Activated gamma-delta T cell treated with Interleukin-2 at 50 U/mL for 16 hours (primary cell): ENCODE measurements around the gene INPP5A.

Experiments used
- DNase-seq: peaks from one replicate; pipeline ENCODE4 v3.0.0-alpha.2; 2020

INPP5A gene

DNA sequence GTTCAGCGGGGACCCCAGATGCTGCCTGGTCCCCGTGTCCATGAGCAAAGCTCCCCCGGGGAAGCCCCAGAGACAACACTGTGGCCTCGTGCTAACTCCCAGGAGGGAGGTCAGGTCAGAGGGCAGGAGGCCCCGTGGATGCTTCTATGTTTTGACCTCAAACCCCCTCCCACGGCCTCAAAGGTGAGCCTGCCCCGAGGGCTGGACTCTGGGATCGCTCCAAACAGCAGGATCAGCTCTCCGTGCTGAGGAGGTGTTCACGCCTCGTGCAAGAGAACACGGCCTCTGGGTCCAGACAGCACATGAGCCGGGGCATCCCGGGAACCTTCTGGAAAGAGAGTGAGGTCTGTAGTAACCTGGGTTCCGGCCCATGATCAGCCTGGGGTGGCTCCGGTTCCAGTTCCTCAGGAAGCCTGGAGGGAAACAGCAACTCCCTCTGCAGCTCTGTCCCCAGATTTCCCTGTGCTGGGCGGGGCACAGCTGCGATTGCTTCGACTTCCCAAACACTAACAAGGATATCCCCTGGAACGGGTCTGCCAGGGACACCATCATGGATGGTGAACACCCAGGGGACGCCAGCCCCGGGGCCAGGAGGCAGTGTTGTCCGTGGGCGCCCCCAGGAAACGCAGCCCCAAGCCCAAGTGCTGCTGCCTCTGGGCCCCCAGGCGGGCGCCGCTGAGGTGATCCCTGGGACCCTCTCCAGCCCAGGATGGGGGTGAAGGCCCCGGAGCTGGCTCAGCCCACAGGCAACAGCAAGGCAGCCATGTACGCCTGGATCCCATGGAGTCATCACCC is 18.0 kb upstream of the INPP5A start:
- no peak for DNase-seq

DNA sequence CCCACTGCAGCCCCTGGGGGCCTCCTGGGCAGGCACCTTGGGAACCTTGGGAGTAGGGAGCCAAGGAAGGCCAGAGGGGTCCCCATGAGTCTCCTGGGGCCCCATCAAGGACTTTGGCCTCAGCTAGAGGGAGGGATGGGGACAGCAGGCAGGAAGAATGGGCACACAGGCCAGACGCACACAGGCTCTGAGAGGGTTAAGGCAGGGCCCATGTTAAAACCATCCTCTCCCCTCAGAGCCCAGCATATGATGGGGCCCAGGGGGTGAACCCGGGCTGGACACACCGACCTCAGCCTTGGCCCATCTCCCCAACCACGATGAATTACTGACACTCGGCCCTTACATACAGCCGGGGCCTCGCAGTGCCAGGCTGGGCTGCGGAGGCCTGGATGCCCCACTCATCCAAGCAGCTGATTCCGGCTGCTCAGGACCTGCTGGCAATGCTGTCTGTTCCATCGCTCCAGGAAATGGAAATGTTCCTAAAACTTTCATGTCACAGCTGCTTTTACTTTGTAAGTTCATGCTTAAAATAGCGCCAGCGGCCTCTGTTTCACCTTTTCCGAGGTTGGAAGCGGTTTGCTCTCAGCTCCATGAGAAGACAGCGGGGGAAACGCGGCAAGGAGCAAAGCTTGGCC is 17.3 kb upstream of the INPP5A start:
- peak; percentile 1 for DNase-seq

DNA sequence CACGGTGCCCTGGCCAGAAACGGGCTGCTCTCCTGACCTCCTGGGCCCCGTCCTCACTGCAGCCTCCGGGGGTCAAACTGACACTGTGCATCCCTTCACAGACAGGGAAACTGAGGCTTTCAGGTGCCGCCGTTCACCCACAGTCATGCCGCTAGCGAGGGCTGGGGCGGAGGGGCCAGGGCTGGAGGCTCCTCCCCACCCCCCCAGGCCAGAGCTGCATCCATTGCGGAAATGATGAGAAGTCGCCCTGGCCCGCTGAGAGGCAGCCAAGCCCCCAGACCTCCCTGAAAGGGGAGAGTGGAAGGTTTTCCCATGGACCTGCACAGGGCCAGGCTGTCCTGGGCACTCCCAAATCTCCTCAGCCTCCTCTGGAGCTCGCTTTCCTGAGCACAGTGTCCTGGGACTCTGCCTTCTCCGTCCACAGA is 16.5 kb upstream of the INPP5A start:
- DNase-seq, result peak; percentile 2

DNA sequence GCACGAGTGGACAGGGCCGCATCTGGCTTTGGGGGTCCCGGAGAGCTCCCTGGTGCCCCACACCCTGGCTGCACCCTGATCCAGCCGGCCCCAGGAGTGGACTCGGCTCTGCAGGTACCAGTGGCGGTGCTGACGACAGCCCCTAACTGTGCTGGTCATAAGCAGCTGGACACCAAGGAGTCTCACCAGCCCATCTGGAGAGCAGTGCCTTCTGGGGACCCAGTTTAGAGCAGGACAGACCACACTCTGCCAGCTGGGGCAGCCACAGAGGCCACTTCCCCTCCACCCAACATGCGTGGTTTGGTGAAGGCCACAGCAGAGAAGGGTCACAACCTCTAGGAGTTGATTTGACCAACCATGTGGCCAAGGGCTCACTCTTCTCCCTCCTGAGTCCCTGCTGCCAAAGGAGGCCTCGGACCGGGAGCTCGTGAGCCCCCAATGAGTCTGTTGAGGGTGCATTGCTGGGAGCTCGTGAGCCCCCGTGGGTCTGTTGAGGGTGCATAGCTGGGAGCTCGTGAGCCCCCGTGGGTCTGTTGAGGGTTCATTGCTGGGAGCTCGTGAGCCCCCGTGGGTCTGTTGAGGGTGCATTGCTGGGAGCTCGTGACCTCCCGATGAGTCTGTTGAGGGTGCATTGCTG is 16.0 kb upstream of the INPP5A start:
- peak; percentile 3 for DNase-seq

DNA sequence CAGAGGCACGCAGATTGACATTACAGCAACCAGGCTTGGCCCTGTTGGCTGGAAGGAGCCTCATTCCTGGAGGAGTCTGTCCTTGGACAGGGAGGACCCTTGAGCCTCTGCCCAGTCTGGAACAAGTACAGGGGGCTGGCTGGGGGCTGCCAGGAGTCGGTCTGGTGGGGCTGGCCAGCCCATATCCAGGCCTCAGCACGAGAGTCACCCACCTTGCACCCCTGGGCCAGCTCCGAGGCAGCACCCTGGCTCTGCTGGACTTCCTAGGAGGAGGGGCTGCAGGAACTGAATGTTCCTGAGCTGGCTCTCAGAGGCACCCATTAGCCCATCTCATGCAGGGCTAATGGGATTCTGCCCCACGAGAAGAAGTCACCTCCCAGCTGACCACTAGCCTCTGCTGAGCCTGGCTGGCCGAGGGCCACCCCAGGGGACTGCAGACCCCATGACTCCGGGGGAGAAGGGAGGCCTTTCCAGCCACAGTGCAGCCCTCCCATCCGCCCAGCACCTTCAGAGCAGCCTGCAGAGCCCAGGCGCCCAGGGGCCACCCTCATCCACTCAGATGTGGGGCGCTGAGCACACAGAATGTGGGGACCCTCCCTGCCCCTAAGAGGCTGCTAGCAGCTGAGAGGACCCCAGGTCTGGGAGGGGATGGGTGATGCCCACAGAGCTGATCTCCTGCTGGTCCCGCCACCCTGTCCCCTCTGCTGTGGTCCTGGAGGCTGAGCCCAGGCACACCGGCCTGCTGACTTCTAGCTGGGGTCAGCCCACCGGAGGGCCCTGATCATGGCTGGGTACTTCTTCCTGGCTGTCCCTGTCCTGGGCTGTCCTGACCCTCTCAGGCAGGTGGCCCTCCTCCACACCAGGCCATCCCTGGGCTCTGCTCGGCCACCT is 14.8 kb upstream of the INPP5A start:
- DNase-seq, result peak; percentile 2

DNA sequence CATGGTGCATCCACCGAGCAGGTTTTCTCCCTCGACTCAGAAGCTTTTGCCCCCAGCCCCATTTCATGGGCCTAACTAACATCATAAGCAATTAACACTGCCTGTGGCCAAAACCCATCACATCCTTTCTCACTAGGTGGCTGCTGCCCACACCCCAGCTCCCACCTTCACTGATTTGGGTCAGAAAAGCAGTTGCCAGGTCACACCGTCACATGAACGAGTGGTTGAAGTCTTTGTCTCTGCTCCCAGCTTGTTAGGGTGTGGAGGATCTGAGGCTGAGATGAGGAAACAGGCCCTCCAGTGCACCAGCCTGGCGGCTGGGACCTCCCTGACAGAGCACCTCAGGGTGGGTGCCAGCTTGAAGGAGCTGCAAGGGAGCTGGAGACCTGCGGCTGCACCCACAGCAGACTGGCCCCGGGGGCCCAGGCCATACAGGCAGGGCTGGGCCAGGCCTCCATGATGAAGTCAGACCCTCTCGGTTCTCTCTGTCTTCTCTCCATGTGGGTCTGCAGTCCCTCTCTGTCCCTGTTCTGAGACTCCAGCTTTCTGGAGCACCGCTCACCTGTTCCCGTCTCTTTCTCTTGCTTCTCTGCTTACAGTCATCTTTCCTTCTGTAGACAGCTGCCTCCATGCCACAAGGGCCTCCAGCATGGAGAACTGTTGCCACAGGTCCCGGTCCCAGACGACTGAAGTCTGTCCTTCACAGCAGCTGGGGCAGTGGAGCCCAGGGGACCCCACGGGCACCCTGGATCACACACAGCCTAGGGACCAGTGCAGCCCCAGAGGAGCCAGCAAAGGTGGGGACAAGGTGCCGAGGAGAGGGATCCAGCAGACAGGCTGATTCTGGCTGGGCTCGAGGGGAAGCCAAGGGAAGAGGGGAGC is 13.8 kb upstream of the INPP5A start:
- no peak for DNase-seq

DNA sequence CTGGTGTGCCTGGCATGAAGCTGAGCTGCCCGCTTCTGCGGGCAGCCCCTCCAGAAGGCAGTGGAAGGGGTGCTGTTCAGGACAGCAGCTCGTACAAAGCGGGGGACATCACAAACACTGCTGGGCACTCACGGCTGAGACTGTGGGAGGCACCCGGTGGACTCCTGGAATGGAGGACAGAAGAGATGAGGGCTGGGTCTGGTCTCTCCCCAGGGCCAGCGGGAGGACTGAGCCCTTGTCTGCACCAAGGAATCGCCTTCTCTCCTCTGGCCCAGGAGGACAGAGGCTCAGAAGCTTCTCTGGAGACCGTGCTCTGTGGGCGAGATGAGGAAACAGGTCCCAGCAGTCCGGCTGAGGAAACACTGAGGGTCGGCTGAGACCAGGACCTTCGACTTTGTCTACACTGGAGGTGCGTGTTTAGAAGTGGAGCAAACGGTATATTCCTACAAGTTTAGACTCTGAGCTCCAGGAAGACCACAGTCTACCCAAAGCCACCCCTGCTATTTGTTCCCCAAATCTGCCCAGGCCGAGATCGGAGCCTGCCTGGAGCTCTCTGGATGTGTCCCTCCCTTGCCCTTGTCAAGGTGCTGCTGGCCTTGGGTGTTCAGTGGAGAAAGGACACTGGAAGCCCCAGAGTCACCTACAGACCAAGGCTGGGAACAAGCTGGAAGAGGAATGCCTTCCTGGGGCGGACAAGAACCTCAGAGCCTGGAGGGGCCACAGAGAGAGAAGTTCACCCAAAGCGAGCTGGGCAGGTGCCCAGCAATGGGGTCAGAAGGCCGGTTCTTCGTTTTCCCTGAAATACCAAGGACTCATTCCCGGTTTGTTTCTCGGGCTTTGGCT is 12.9 kb upstream of the INPP5A start:
- DNase-seq, result peak; percentile 1

DNA sequence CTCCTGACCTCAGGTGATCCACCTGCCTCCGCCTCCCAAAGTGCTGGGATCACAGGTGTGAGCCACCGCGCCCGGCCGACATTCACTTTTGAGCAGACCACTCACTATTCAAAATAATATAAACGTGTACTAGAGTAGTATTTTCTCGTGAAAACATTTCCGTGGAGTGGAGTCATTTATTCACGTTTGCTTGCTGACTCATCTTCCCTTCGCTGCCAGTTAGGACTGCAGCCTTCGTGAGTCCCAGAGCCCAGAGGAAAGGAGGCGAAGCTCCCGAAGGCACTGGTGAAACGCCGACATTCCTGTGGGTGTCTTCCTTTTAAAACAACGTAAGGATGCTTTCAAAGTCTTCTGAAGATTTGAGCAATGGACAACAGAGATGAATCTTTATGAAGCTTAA is 10.9 kb upstream of the INPP5A start:
- DNase-seq, result no peak

DNA sequence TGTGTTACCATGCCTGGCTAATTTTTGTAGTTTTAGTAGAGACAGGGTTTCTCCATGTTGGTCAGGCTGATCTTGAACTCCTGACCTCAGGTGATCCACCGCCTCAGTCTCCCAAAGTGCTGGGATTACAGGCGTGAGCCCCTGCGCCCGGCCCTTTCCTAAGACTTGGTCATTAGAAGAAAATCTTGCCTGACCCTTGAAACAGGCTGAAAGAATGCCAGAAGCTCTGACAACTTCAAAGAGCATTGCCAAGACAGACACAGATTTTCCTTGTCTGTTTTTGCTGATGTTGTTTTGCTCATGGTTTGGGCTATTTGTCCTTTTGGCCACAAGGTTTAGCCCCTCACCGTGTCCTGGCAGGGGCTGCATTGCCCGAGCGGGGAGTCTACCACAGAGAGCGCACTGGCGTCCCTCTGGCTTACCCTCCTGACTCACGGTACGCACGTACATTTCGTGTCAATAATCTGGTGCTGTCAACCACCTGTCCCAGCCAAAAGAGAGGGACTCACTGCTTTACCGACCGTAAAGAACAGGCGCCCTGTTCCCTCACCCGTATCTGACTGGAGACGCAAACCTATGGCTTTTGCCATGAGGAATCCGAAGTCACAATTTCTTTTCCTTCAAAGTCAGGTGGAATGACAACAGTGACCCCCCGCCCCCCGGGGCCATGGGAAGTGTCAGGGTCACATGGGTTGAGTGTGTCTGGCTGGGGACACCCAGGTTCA is 10.1 kb upstream of the INPP5A start:
- DNase-seq, result peak; percentile 2

DNA sequence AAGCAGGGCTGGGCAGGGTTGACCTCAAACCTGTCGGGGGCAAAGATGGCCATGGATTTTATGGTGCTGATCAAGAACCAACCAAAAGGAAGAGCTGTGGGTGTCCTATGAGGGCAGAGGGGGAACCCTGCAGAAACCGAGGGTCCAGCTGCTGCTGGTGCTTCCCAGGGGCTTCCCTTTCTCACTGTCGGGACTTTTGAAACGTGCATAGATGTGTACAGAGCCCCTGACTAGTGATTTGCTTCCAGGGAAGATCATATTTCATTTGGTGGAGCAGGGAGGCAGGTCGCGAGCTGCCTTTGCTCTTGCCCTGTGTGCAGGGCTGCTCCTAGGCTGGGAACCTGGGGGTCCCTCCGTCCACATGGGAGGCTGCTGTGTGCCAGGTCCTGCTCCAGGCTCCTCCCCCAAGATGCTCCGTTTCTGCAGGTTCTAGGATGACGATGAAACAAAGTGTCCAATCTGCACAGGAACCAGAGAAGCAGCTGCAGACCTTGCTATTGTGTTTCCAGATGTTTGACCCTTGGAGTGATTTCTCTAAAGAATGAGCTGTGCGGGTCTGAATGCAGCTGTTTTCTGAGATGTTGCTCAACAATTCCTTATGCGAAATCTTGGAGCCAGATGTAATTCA is 9.4 kb upstream of the INPP5A start:
- DNase-seq, result peak; percentile 0

DNA sequence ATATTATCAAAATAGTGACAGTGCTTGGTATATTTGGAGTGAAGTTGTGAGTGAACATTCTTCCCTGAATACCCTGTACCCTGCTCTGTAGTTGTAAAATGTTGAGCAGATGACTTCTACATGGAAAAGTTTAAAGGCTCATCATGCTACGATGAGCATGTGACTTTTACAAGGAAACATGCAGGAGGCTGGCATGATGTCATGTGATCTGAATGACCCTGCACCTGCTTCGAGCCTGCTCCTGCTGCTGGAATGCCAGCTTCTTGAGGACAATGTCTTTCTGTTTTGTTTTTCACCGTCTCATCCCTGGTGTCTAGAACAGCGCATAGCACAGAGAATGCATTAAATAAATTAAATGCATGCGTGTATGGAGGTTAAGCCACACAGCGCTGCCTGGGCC is 5.4 kb upstream of the INPP5A start:
- DNase-seq, result no peak

DNA sequence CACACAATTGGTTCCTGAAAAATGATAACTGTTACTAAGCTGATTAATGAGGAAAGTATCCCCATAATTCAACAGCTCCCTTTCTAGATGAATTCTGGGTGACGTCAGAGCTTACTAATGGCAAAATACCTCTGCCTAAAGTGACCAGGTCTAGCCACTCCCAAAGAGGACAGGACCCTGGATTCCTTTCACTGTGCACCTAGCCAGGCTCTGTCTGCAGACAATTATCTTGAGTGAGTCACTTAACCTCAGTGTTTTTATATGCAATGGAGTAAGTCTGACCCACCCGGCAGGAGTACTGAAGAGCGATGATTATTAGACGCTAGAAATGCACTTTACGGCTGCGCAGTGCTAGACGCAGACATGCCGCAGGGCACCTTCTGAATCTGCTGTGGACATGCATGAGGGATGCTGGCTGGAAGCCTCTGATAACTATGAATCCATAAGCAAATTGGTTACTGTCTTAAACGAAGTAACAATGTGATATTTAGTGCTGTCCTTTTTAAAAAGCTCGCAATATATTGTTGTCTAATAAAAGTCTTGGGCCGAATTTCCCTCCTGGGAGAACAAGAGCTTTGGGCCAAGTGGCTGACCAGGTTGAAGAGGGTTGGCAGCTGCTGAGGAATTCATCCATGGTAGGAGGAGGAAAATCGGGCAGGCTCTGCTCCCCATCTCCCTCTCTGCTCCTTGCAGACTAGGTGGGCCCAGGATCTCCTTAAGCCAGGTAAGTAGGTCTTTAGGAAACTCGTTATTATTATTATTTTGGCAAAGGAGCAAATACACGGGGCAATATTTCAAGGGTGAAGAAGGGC is 4.6 kb upstream of the INPP5A start:
- DNase-seq, result peak; percentile 1

DNA sequence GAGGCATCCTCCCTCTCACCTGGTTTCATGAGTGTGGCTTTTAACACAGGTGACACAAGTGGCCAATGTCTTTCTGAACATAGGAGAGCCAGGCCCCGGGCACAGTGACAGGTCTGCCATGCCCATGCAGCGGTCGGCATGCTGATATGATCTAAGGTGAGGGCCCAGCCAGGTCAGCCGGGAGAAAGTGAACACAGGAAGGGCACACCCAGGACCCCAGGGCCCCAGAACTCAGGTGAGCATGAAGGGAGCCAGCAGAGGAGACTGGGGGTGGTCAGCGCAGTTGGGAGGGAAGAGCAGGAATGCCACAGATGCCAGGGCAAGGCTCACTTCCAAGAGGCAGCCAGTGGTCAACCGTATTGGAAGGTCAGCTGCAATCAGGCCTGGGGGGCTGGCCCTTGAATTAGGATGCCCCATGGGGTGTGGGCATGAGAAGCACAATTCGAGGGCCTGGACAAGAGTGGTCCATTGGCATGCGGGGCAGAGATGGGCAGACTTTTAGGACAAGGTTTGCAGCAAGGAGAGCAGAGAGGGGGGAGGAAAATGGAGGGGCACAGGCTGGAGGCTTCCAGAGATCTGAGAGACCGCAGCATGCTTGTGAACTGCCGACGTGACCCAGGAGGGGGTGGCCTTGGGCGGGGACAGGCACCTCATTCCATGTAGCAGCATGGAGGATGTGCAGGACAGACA is 3.9 kb upstream of the INPP5A start:
- peak; percentile 2 for DNase-seq

DNA sequence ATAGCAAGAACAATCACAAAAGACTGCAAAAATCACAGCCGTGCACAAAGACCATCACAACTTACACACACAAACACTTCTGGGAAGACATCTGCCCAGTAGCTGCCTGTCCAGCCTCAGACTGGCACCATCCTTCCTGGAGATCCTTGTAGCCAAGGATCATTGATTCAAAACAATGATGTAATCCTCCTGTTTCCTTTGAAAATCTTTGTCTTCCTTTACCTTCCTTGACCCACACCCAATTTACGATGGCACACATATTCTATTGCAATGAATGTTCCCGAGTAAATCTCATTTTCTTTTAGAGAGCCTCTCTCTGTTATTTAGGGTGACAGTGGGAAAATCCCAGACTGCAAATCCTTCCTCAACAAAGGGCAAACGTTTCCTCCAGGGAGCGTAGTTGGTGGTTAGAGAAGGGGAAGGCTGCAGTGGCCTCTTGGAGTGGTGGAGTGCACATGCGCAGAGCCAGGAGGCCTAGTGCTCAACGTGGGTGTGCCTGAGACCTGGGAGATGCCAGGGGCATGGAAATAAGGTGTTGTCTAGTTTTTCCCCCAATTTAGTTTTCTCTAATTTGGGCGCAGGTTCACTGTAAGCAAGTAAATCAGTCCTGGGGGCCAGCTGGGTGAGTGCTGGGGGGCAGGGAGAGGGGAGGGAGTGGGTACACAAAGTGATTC is 3.1 kb upstream of the INPP5A start:
- peak; percentile 1 for DNase-seq

DNA sequence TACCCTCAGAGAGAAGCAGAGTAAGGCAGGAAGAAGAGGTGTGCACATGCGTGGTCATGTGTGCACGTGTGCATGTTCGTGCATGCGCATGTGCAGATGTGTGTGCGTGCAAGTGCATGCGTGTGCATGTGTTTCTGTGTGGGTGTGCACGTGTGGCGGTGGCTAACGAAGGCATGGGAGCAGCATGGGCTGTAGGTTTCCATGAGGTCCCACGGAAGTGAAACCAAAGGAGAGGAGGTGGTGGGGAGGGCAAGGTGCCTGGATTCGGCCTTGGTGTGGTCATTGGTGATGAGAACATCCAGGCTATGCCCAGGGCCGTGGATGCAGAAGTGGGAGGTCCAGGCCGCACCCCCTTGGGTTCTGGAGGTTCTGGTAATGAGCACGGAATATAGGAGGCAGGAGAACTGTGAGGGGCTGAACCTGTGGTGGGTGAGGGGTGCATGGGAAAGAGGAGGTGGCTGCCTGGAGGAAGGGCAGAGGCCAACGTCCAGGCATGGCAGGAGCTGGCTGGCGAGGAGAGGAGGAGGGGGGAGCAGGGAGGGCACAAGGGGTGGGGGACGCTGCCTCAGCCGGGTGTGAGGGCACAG is 2.4 kb upstream of the INPP5A start:
- no peak for DNase-seq

DNA sequence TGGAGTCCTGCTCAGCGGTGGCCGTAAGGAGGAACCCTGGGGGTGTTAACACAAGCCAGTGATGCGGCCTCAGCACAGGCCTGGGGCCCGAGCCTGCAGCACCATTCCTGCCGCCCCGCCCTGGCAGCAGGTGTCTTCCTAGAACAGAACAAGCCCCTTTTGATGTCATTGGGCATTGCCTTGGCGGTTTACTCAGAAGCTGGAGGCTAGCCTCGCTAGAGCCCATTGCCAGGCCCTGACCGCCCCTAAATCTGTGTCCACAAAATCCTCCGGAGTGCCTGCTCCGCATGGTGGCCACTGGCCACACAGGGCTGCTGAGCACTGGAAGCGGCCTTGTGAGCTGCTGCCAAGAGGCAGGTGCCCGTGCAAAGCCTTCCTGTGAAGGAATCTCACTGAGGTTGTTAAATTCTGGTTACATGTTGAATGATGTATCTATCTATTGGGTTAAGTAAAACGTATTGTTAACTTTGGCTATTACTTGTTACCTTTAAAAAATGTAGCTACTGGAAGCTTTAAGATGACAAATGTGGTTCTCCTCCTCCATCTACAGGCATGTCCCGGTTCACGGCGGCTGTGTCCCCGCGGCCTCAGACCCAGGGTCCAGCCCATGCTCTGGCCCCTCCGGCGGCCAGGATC is 1.2 kb upstream of the INPP5A start:
- DNase-seq, result no peak
